IMR-90 (cell line): ENCODE results near the gene NRDC. TPM values are rescaled to one million over a fixed set of nuclear protein-coding genes. Genes with fewer than 3 reads are reported as not detected.

Source experiments
- ATAC-seq: fragments of 200-7000 bp; cut with Tn5 transposase; 2 replicates; pipeline ENCODE4 v1.9.1; 2020; ENCODE audit warnings: low read depth, mild to moderate bottlenecking, moderate library complexity
- BruUV-seq: library from RNA; stranded (reverse); fragments of 400-500 nt; replicated peaks from 2 replicates; lab custom pipeline; 2021; lab: Mats Ljungman, UMichigan
- CTCF ChIA-PET: fragments of 300-600 bp; formaldehyde crosslinking; extraction: SDS; loops from one replicate; lab custom pipeline; 2021; ENCODE audit warnings: antibody characterized with exemption; lab: Yijun Ruan, JAX
- POLR2A ChIA-PET: fragments of 300-600 bp; sonication (Branson Sonifier 250); formaldehyde crosslinking; loops from one replicate; lab custom pipeline; 2022; ENCODE audit warnings: antibody characterized with exemption; ENCODE audit not compliant: unreplicated experiment; lab: Charles Lee
- DNase-seq: peaks from one replicate; pipeline ENCODE4 v3.0.0; 2013
- H2AFZ ChIP-seq: replicated peaks from 2 replicates; pipeline ENCODE3; 2013; ENCODE audit warnings: low read length, mild to moderate bottlenecking; ENCODE audit not compliant: poor library complexity
- H2AK5ac ChIP-seq: 2 replicates; pipeline ENCODE4 v1.6.1; 2013; ENCODE audit warnings: low read depth, low read length, inconsistent platforms
- H2AK9ac ChIP-seq: replicated peaks from 2 replicates; pipeline ENCODE3; 2013; ENCODE audit warnings: mild to moderate bottlenecking, low read depth, low read length, moderate library complexity; ENCODE audit not compliant: poor library complexity
- H2BK120ac ChIP-seq: 2 replicates; pipeline ENCODE4 v1.6.1; 2013; ENCODE audit warnings: low read depth, low read length, inconsistent platforms
- H2BK15ac ChIP-seq: 3 replicates; pipeline ENCODE4 v1.6.1; 2013; ENCODE audit warnings: low read depth, low read length, inconsistent platforms
- H2BK20ac ChIP-seq: 2 replicates; pipeline ENCODE4 v1.6.1; 2013; ENCODE audit warnings: low read depth, mild to moderate bottlenecking, inconsistent platforms, low read length, moderate library complexity
- H2BK5ac ChIP-seq: 2 replicates; pipeline ENCODE4 v1.6.1; 2013; ENCODE audit warnings: mild to moderate bottlenecking, low read depth, low read length, inconsistent platforms; ENCODE audit not compliant: poor library complexity, severe bottlenecking
- H3K14ac ChIP-seq: replicated peaks from 2 replicates; pipeline ENCODE4 v1.6.1; 2013; ENCODE audit warnings: low read depth, low read length, inconsistent platforms
- H3K18ac ChIP-seq: 2 replicates; pipeline ENCODE4 v1.6.1; 2013; ENCODE audit warnings: low read depth, low read length, control low read depth
- H3K23ac ChIP-seq: 2 replicates; pipeline ENCODE4 v1.6.1; 2013; ENCODE audit warnings: low read depth, low read length, inconsistent platforms
- H3K27ac ChIP-seq: 2 replicates; pipeline ENCODE4 v1.5.1; 2013; ENCODE audit warnings: mild to moderate bottlenecking, control low read depth, low read length; ENCODE audit not compliant: insufficient read depth
- H3K27me3 ChIP-seq: 2 replicates; pipeline ENCODE4 v1.6.1; 2013; ENCODE audit warnings: low read length; ENCODE audit not compliant: control insufficient read depth, insufficient read depth
- H3K36me3 ChIP-seq: 2 replicates; pipeline ENCODE4 v1.6.1; 2013; ENCODE audit warnings: low read length, mixed read lengths; ENCODE audit not compliant: control insufficient read depth, insufficient read depth
- H3K4ac ChIP-seq: 2 replicates; pipeline ENCODE4 v1.6.1; 2013; ENCODE audit warnings: low read depth, low read length, inconsistent platforms
- H3K4me1 ChIP-seq: 2 replicates; pipeline ENCODE4 v1.6.1; 2013; ENCODE audit warnings: low read length, mixed read lengths; ENCODE audit not compliant: control insufficient read depth, insufficient read depth
- H3K4me2 ChIP-seq: 2 replicates; pipeline ENCODE4 v1.6.1; 2013; ENCODE audit warnings: low read depth, mild to moderate bottlenecking, control low read depth, low read length, moderate library complexity
- H3K4me3 ChIP-seq: 2 replicates; pipeline ENCODE4 v1.5.1; 2013; ENCODE audit warnings: low read depth, mild to moderate bottlenecking, control low read depth, low read length, moderate library complexity; ENCODE audit not compliant: insufficient read depth
- H3K56ac ChIP-seq: 2 replicates; pipeline ENCODE4 v1.6.1; 2013; ENCODE audit warnings: low read length, inconsistent platforms; ENCODE audit not compliant: insufficient read depth; ENCODE audit errors: extremely low read depth
- H3K79me1 ChIP-seq, 2 experiments: 2 replicates each; pipeline ENCODE4 v1.6.1; 2013; ENCODE audit warnings: low read length in 2 of 2, inconsistent platforms in 1 of 2, low read depth in 1 of 2
- H3K9ac ChIP-seq: 2 replicates; pipeline ENCODE4 v1.6.1; 2013; ENCODE audit warnings: low read depth, low read length, control low read depth
- H3K9me1 ChIP-seq: 2 replicates; pipeline ENCODE4 v1.6.1; 2013; ENCODE audit warnings: low read length, inconsistent platforms; ENCODE audit not compliant: insufficient read depth
- H3K9me3 ChIP-seq: 2 replicates; pipeline ENCODE4 v1.6.1; 2013; ENCODE audit warnings: low read length; ENCODE audit not compliant: control insufficient read depth, insufficient read depth
- H4K20me1 ChIP-seq: 2 replicates; pipeline ENCODE4 v1.6.1; 2013; ENCODE audit warnings: low read length, inconsistent platforms; ENCODE audit not compliant: insufficient read depth
- H4K5ac ChIP-seq: 2 replicates; pipeline ENCODE4 v1.6.1; 2013; ENCODE audit warnings: mild to moderate bottlenecking, low read depth, low read length, control low read depth
- H4K8ac ChIP-seq, 2 experiments: 2 replicates each; pipeline ENCODE4 v1.6.1; 2013; ENCODE audit warnings: low read depth in 2 of 2, low read length in 2 of 2, control low read depth in 1 of 2, inconsistent platforms in 1 of 2
- H4K91ac ChIP-seq: 2 replicates; pipeline ENCODE4 v1.6.1; 2013; ENCODE audit warnings: low read depth, low read length, inconsistent platforms; ENCODE audit not compliant: insufficient read depth
- CEBPB ChIP-seq: IDR thresholded peaks from 2 replicates; pipeline ENCODE4 v1.6.1; 2012; ENCODE audit warnings: low read depth, low read length, improper control_type of control experiment
- MXI1 ChIP-seq: IDR thresholded peaks from 2 replicates; pipeline ENCODE4 v1.6.1; 2012; ENCODE audit warnings: low read depth, mild to moderate bottlenecking, low read length, moderate library complexity, borderline replicate concordance
- NFE2L2 ChIP-seq: fragments of 150-350 bp; IDR thresholded peaks from 2 replicates; pipeline ENCODE4 v1.6.1; 2016; ENCODE audit warnings: low read depth, mild to moderate bottlenecking, low read length
- POLR2A ChIP-seq: IDR thresholded peaks from 2 replicates; pipeline ENCODE4 v1.6.1; 2012; ENCODE audit warnings: mild to moderate bottlenecking, low read depth, low read length
- RCOR1 ChIP-seq: IDR thresholded peaks from 2 replicates; pipeline ENCODE4 v1.6.1; 2012; ENCODE audit warnings: mild to moderate bottlenecking, low read length, improper control_type of control experiment; ENCODE audit not compliant: insufficient replicate concordance
- WGBS, 2 experiments: methylation state at CpG; one replicate each; pipeline versions ENCODE4 v1.1.5 to v1.1.7; 2013; ENCODE audit warnings: missing lambda C conversion rate in 2 of 2; ENCODE audit not compliant: insufficient read length in 1 of 2; ENCODE audit errors: extremely low coverage in 2 of 2; 5-methylcytosine and 5-hydroxymethylcytosine counted together
- dilution Hi-C: fragments of 300-500 bp; cut with HindIII; formaldehyde crosslinking; loops from one replicate; pipeline ENCODE4 v1.14.3; 2018; ENCODE audit warnings: low sequenced_read_pairs; ENCODE audit not compliant: unreplicated experiment
- in situ Hi-C: fragments of 300-500 bp; cut with MboI; formaldehyde crosslinking; loops from 3 replicates; pipeline ENCODE4 v1.14.3; 2019; ENCODE audit warnings: low sequenced_read_pairs, inconsistent platforms, mixed read lengths
- intact Hi-C: fragments of 100-400 bp; cut with micrococcal nuclease; formaldehyde crosslinking; loops from 2 replicates; pipeline ENCODE4 v1.10.0; 2022
- polyA plus RNA-seq, 3 experiments: library from polyadenylated mRNA; depleted of rRNA; stranded (reverse); fragments of >200 nt; gene quantifications; 2 replicates each; pipeline ENCODE4 v1.2.3, GENCODE V29; 2012; ENCODE audit warnings: low replicate concordance in 1 of 3
- total RNA-seq: library from RNA; depleted of rRNA; stranded (reverse); fragments of >200 nt; gene quantifications from 2 replicates; pipeline ENCODE4 v1.2.3, GENCODE V29; 2012

Gene NRDC
- total and polyA plus RNA-seq, 2 of the 4 experiments (the other 2 are of a cell fraction): 75.8 to 84.7 TPM

DNA sequence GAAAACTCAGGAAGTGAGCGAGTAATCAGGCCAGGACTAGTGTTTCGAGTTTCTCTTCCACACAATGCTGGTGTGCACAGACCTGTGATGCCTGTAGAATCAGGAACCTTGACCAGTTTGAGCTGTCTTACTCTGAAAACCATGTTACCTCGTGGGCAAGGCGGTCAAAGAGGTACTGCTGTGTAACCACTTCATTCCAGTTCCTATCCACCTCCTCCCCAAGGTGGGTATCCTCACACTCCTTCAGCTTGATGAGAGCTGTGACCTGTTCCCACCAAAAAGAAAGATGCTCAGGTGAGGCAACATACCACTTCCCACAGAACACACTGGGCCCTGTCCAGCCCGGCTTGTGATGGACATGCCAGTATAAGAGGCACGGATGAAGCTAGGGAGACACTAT lies 88.1 kb downstream of the NRDC start:
- dilution Hi-C loops (no loop called here), intact Hi-C loops (loop anchor here (5.0 kb wide), 1 partner anchor 212 kb away; no protein-coding TSS in a partner anchor), in situ Hi-C loops (no loop called here)
- Histone ChIP-seq H4K91ac (no peak overlapping the region), H2BK120ac (no peak overlapping the region), H2BK20ac (no peak overlapping the region), H3K4ac (no peak overlapping the region), H3K9me3 (no peaks in the 10 kb centered on the region), H2AK9ac (no peak overlapping the region), H3K27me3 (no peaks in the 10 kb centered on the region), H3K36me3 (peaks cover 58% of the 10 kb centered on the region), H2AK5ac (no peak overlapping the region), H2AFZ (no peak overlapping the region), H3K79me1 (peaks cover 0 to 12% of the 10 kb centered on the region in 2 experiments), H3K14ac (no peak overlapping the region), H3K27ac (no peak overlapping the region), H3K9ac (no peak overlapping the region), H4K8ac (no peak overlapping the region), H3K4me1 (peaks cover under 1% of the 10 kb centered on the region; the same call in 1 of the 2 replicates), H2BK15ac (no peak overlapping the region), H4K5ac (no peak overlapping the region), H3K23ac (no peak overlapping the region), H2BK5ac (no peak overlapping the region), H3K56ac (no peak overlapping the region), H3K4me2 (no peak overlapping the region), H4K20me1 (peaks cover 6% of the 10 kb centered on the region; the same call in 1 of the 2 replicates), H3K4me3 (no peak overlapping the region), H3K18ac (no peak overlapping the region), H3K9me1 (peaks cover 6% of the 10 kb centered on the region)
- CTCF ChIA-PET: no interaction called here
- POLR2A ChIA-PET: no interaction called here
- no peak for DNase-seq
- no peak for TF ChIP-seq RCOR1
- TF ChIP-seq NFE2L2: no peak
- TF ChIP-seq MXI1: no peak
- no peak for TF ChIP-seq CEBPB
- TF ChIP-seq POLR2A: no peak
- no peak for ATAC-seq
- 100% methylated on average over 2 of the region's 6 CpGs; no CpG with 5 or more reads in 1 of the 2 experiments for WGBS, 2 experiments
- no TSS peak for BruUV-seq
